Nephron (organoid): ENCODE results near the gene KIF1A.

Source experiments
- H3K27ac Mint-ChIP-seq, 3 experiments: 2 replicates each; pipeline ENCODE4 v1.8.0; 2020; ENCODE audit warnings: mixed read lengths in 3 of 3, mild to moderate bottlenecking in 2 of 3, moderate library complexity in 1 of 3
- H3K27me3 Mint-ChIP-seq: 2 replicates; pipeline ENCODE4 v1.8.0; 2021; ENCODE audit warnings: low read depth, mild to moderate bottlenecking, moderate library complexity, mixed read lengths
- H3K36me3 Mint-ChIP-seq: 2 replicates; pipeline ENCODE4 v1.8.0; 2020; ENCODE audit warnings: low read depth, mixed read lengths
- H3K4me1 Mint-ChIP-seq: 2 replicates; pipeline ENCODE4 v1.8.0; 2020; ENCODE audit warnings: mixed read lengths
- H3K4me3 Mint-ChIP-seq, 3 experiments: 2 replicates each; pipeline ENCODE4 v1.8.0; 2020; ENCODE audit warnings: mild to moderate bottlenecking in 3 of 3, mixed read lengths in 3 of 3, moderate library complexity in 2 of 3
- H3K9me3 Mint-ChIP-seq: 2 replicates; pipeline ENCODE4 v1.8.0; 2020; ENCODE audit warnings: mixed read lengths
- CTCF ChIP-seq, 3 experiments: fragments of 200-600 bp; sonication (generic); IDR thresholded peaks; one replicate each; pipeline ENCODE4 v1.5.0; 2021; ENCODE audit warnings: antibody characterized with exemption in 3 of 3; ENCODE audit not compliant: unreplicated experiment in 3 of 3

KIF1A gene

GRCh38 chr2:240803191-240803590 lies 16.8 kb downstream of the KIF1A start:
- H3K4me1 Mint-ChIP-seq = peaks cover 24% of the 10 kb centered on the region
- peaks cover 4% of the 10 kb centered on the region for H3K36me3 Mint-ChIP-seq
- TF ChIP-seq CTCF (IDR thresholded peaks at IDR 0.05; ENCODE audit: unreplicated experiment in 3 of 3) = no peak
- H3K4me3 Mint-ChIP-seq = no peak overlapping the region
- H3K27ac Mint-ChIP-seq = no peak overlapping the region
- peaks cover 7% of the 10 kb centered on the region for H3K27me3 Mint-ChIP-seq
- H3K9me3 Mint-ChIP-seq = peaks cover 14% of the 10 kb centered on the region

GRCh38 chr2:240799033-240799820 lies 20.8 kb downstream of the KIF1A start:
- Mint-ChIP-seq H3K27ac (peak overlapping the region; percentile 60 to 93 (median 89)), H3K4me3 (no peak overlapping the region), H3K27me3 (peaks cover 7% of the 10 kb centered on the region), H3K36me3 (peaks cover 4% of the 10 kb centered on the region), H3K9me3 (peaks cover 12% of the 10 kb centered on the region), H3K4me1 (peaks cover 49% of the 10 kb centered on the region)
- TF ChIP-seq CTCF (IDR thresholded peaks at IDR 0.05; ENCODE audit: unreplicated experiment in 3 of 3) = no peak

- Mint-ChIP-seq H3K27me3 (peaks cover 7% of the 10 kb centered on the region), H3K27ac (peak overlapping the region in 2 of 3 experiments; percentile 87 to 93), H3K4me3 (no peak overlapping the region), H3K9me3 (peaks cover 12% of the 10 kb centered on the region), H3K4me1 (peaks cover 57% of the 10 kb centered on the region), H3K36me3 (peaks cover 4% of the 10 kb centered on the region)
- TF ChIP-seq CTCF (IDR thresholded peaks at IDR 0.05; ENCODE audit: unreplicated experiment in 3 of 3) = no peak
Measured at GRCh38 chr2:240798327-240798905, 21.6 kb downstream of the KIF1A start.

- Mint-ChIP-seq H3K9me3 (peaks cover 12% of the 10 kb centered on the region), H3K4me1 (peaks cover 59% of the 10 kb centered on the region), H3K36me3 (peaks cover 4% of the 10 kb centered on the region), H3K4me3 (no peak overlapping the region), H3K27ac (peak overlapping the region in 2 of 3 experiments; percentile 87 to 93), H3K27me3 (peaks cover 7% of the 10 kb centered on the region)
- no peak for TF ChIP-seq CTCF (IDR thresholded peaks at IDR 0.05; ENCODE audit: unreplicated experiment in 3 of 3)
Measured at GRCh38 chr2:240797914-240798313, 22.1 kb downstream of the KIF1A start.

- no peak for TF ChIP-seq CTCF (IDR thresholded peaks at IDR 0.05; ENCODE audit: unreplicated experiment in 3 of 3)
Measured at GRCh38 chr2:240797500-240797895, 22.5 kb downstream of the KIF1A start.

More at GRCh38 chr2:240797500-240797895, 22.5 kb downstream of the KIF1A start:
- Mint-ChIP-seq H3K4me3 (no peak overlapping the region), H3K9me3 (peaks cover 12% of the 10 kb centered on the region), H3K27me3 (peaks cover 7% of the 10 kb centered on the region), H3K27ac (peak overlapping the region in 2 of 3 experiments; percentile 87 to 93), H3K4me1 (peaks cover 63% of the 10 kb centered on the region), H3K36me3 (peaks cover 4% of the 10 kb centered on the region)
